ENCODE data around the gene DOCK8. TPM values are rescaled to one million over a fixed set of nuclear protein-coding genes. Genes with fewer than 3 reads are reported as not detected.

The DOCK8 gene
- total RNA-seq, 1 donor from 2014 or later = 2.1 TPM

DNA sequence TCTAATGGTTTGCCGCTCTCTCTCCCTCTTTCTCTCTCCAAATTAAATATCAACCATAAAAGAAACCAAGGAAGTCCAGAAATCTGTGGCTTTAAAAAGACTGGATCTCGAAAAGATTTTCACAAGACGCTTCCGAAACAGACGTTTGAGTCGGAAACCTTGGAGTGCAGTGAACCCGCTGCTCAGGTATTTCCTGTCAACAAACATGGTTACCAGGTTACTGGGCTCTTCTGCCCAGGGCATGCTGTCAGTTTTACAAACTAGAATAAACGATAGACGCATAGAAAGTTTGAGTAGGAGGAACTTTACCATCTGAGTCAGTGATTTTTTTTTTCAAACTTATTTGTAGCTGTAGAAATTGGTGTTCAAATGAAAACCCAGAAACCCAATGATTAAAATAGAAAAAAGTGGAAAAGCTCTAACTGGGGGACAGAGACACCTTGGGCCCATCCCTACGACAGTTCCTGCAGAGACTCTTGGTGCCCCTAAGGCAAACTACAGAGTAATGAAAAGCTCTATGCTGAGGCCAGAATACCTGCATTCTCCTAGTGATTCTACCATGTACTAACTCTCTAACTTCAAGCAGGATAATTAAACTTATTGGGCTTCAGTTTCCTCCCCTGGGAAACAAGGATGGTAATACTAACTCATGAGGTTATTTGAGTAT lies 90.0 kb downstream of the DOCK8 start:
- no peak for DNase-seq (ENCODE audit: low read depth)

DNA sequence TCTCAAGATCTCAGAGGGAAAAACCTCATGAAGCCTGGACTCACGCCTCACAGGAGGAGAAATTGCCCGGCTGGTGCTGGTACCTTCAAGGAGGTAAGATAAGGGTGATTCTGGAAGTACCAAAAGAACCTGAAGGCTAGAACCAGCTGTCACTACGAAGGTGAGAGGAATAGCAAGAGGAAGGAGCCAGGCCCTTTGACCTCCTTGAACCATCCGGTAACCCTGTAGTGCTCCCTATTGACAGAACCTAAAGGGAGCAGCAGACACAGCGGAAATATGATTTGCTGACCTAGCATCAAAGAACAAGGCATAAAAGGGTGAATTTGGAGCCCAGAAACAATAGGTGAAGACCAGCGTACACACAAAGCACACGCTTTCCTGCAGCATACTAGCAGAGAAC lies 92.2 kb downstream of the DOCK8 start:
- no peak for DNase-seq (ENCODE audit: low read depth)

DNA sequence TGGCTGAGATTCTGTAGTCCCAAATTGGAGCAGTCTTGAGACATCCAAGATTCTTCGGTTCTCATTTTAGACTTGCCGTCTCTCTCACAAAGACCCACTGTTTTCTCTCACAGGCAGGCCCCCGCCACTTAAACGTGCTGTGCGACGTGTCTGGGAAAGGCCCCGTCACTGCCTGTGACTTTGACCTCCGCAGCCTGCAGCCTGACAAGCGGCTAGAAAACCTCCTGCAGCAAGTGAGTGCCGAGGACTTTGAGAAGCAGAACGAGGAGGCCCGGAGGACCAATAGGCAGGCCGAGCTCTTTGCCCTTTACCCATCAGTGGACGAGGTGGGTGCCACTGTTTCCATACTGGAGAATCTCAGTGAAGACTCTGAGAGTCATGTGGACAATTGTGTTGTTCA lies 97.2 kb downstream of the DOCK8 start:
- no peak for DNase-seq (ENCODE audit: low read depth)

DNA sequence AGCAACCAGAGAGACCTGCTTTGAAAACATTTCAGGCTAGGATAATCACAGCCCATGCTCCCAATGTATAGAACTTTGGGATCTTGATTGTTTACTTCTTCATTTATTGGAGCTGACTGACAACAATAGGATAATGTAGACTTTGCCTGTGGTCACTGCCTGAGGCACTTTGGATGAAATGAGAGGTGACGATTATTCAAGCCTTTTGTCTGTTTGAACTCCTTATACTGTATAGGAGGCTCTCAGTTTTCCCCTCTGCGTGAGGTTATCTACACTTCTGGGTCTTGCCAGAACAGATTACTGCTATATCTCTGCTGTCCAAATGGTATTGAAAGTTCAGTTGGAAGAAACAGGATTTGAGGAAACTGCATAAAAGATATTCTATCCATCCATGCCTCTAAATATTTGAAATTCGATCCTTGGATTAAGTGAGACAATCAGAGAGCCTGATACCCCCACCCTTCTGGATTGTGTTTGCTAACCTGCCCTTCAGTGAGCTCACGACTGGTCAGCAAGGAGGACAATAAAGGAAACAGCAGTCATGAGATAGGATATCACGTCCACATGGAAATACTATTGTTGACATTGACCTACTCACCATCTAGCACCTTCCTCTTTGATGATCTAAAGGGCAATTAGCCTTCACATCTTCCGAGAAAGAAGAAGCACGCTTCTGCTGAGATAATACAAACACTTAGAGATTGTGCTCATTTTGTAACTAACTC lies 98.1 kb downstream of the DOCK8 start:
- DNase-seq (ENCODE audit: low read depth) = no peak

DNA sequence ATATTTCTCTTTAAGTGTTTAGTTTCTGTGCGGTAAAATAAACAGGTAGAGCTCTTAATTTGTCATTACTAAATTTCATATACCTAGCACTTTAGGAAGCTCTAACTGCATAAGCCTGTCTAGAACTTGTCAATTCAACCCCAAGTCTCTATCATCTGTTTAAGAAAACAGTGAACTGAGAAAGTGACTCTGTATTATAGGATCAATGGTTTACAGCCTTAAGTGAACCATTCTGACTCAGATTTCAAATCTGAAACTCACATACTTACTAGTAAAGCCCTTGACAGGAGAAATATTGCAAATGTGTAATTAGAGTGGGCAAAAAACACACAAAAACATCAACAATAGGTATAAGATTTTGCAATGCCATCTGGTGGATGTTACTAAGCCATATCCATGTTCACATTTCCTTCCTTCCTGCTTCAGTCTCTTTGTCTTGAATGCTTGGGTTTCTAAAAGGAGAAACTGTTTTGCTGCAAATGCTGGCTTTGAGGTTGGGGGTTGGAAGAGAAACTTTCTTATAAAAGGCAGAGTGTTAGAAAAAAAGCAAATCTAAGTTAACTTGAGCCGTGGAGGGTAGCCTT lies 101.8 kb downstream of the DOCK8 start:
- peak; percentile 2 for DNase-seq (ENCODE audit: low read depth)

DNA sequence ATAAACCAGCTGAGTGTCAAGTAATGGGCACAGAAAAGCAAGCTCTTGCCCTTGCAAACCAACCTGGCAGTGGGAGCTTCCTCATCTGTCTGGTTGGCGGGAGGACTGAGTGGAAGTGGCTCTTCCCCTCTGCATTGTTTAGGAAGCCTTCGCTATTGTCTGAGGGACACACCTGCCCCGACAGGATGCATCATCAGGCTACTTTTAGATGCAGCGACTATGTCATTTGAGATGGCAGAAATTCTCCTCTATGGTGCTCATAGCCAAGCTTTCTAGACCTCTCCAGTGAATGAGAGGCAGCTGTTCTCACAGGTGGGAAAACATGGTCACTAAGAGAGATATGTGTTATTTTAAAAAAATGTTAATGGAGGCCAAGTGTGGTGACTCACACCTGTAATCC lies 104.0 kb downstream of the DOCK8 start:
- peak; percentile 88 for DNase-seq (ENCODE audit: low read depth)

DNA sequence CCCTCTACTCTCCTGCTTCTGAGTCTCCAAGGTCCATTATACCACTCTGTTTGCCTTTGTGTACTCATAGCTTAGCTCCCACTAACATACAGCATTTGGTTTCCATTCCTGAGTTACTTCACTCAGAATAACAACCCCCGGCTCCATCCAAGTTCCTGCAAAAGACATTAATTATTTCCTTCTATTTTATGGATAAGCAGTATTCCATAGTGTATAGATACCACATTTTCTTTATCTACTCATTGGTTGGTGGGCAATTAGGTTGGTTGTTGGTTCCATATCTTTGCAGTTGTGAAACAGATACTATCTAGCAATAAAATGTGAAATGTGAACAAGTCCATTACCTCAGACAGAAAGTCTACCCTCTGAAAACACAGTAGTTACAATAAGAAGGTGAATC lies 110.3 kb downstream of the DOCK8 start:
- no peak for DNase-seq (ENCODE audit: low read depth)

DNA sequence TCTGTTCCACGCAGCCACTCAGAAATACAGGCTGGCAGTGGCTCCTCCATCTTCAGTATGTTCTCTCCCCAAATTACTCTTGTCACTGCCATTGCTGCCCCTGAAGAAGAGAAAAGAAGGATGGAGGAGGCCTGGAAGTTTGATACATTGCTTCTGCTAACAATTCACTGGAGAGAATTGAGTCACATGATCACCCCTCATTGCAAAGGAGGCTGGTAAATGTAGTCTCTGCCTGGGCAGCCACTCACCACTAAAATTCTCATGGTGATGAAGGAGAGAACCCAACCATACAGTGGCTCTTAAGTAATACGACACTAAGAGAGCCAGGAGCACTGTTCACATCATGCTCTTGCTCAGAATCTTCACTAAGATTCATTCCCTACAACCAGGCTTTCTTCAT lies 112.0 kb downstream of the DOCK8 start:
- DNase-seq (ENCODE audit: low read depth) = no peak

DNA sequence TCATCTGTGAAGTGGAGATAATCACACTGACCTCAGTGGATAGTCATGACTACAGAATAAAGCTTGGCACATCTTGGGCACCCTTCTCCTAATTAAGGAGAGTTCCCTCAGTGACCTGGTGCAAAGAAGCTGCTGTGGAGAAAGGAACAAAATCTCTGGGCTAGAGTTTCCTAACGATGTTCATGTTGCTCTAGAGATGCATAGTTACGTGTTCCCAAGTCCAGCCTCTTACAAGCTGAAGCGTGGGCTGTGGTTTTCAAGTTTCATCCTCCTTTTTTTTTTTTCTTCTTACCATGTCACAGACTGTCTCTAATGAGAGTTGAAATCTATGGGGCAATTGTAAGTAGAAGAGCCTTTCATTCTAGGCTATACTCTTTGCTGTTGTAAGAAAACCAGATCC lies 113.8 kb downstream of the DOCK8 start:
- no peak for DNase-seq (ENCODE audit: low read depth)

DNA sequence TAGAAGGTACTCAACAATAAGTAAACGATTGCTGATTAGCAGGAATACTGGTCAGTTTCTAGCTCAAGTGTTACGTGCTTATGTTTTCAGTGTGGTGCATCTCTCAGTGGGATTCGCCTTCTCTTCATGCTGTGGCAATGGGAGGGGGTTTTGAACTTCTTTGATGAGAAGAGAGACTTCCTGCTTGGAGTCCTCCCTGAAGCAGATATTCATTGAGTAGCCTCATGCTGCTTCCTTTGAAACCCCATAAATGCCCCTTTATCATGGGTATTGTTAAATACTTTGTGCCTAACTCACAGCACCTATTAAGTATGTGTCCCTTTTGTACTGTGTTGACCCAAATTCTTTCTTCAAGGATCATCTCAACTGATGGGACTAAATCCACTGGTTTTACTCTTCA lies 116.5 kb downstream of the DOCK8 start:
- no peak for DNase-seq (ENCODE audit: low read depth)

DNA sequence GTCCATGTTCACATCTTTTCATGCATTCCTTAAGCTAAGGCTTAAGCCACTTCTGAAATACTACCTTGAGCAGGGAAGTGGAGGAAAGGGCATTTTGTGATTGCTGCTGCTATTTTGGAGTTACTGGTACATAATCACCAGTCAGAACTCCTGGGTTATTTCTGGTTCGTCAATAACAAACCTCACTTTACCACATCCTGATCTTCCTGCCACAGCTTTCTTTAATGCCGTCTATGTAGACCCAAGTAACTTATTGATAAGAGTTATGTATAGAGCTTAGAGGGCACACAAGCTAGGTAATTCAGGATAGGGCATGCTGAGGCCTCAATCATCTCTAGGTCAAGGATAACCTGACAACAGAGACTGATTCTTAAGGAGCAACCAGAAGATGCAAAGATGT lies 120.7 kb downstream of the DOCK8 start:
- no peak for DNase-seq (ENCODE audit: low read depth)

DNA sequence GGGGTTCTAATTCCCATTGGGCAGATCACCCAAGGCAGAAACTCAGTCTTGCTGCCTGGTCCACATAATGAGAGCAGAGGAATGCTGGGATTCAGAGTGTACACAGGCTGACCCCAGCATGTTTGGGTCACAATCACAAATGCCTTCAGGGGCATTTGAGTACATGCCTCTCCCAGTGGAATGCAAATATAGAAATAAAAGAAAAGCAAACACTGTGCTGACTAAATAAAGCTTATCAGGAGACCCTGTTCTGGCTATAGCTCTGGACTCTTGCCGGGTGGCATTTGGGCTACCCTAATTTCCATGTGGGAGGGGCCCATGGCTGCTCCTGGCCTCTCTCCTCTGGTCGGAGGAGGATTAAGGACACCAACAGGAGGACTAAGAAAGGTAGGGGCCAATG lies 121.4 kb downstream of the DOCK8 start:
- DNase-seq (ENCODE audit: low read depth) = no peak

DNA sequence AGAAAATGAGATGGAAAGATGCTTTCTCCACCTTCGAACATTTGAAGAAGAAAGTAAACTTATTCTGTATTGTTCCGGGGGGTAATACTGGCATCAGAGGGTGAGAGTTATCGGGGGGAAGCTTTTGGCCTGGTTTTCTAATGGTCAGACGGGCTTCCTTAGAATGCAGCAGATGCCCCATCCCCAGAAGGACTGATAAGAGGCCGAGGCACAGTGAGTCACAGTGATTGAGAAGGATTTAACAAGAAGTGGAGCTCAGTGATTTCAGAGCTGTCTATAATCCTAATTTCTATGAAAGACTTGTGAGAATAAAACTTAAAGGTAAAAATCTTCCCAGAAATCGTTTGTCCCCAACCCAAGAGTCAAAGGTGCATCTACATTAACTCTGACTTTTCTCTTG lies 123.9 kb downstream of the DOCK8 start:
- no peak for DNase-seq (ENCODE audit: low read depth)

DNA sequence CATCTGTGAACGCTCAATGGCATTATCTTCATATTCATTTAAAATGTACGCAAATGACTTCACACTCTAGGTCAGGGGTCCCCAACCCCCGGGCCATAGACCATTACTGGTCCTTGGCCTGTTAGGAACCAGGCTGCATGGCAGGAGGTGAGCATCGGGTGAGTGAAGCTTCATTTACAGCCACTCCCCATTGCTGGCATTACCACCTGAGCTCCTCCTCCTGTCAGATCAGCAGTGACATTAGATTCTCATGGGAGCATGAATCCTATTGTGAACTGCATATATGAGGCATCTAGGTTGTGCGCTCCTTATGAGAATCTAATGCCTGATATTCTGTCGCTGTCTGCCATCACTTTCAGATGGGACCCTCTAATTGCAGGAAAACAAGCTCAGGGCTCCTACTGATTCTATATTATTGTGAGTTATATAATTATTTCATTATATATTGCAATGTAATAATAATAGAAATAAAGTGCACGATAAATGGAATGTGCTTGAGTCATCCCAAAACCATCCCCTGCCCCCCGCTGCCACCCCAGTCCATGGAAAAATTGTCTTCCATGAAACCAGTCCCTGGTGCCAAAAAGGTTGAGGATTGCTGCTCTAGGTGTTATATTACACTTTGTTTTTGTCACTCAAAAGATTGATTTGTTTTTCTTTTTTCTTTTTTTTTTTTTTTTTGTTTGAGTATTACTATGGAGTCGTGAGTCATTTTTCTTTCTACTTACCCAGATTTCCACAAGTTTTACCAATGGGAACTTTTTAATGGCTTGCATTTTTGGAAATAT lies 127.2 kb downstream of the DOCK8 start:
- peak; percentile 13 for DNase-seq (ENCODE audit: low read depth)

DNA sequence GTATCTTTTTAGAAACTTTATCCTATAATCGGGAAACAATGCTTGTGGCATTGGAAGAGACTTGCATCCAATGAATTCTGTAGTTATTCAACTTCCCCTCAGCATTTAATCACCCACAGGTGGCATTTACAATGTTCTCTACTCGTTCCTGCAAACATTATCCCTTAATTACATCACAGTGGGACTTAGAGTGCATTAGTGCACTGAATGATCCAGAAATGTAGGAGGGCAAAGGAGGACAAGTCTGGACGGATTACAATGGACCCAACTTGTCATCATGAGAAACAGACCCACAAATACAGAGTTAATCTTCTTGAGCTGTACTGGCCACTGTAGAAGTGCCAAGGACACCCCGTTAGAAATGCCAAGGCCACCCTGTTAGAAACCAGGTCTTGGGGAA lies 129.1 kb downstream of the DOCK8 start:
- DNase-seq (ENCODE audit: low read depth) = no peak

DNA sequence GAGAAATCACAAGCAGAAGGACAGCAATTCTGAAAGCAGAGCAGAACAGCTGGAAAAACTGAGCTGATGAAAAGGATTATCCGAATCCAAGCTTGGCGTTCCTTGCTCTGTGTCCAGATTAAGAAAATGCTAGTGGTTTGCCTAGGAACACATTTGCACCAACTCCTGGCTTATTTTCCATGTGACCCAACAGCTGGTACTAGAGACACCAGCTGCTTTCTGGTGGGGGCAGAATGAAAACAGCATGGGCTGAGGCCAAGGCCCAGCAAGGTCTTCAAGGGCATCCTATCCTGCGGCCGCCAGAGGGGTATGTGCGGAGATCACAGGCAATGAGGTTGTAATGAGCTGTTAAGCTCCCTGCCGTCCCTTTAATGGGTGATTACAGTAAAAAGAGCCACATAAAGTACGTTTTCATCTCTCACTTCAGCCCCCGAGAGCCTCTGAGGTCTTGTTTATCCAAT lies 131.5 kb downstream of the DOCK8 start:
- peak; percentile 94 for DNase-seq (ENCODE audit: low read depth)

DNA sequence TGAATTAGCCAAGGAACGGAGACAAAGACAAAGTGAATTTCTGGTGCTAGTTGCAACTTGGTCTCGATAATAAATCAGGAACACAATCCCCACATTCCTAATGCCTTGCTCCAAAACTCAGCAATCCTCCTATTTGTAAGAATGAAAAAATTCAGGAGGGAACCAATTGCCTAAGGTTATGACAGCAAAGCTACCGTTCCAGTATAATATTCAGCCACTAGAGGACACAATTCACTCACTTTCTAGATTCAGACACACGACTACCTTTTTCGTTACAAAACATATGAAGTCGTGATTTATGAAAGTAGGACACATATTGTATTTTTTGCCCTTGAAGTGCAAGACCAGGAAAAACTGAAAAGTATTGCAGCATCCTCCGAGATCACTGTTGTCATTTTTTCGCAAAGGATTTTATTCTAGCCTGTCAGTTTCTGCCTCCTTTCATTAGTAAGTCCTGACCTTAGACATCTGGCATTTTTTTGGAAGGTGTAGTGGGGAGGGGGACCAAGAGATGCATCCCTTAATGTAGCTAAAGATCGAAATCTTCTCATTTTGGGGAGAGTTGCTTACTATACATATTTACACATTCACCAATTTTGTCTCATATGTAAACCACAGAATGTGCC lies 133.1 kb downstream of the DOCK8 start:
- DNase-seq (ENCODE audit: low read depth) = peak; percentile 68

DNA sequence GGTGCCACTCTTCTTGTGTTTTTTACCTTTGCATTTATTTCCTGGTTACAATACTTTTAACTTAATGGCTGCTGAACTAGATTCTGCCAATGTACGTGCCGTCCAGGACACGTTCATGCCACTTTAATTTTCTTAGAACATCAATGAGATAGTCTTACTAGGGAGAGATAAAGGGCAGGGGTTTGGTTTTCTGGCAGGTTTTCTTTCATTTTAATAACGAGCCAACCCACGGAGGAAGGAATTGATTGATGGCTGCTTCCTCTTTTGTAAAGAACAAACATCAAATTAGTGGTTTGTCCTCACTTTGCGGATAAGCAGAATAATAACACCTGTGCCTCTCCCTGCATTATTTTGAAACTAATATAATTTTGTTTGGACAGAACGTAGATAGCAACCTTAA lies 135.7 kb downstream of the DOCK8 start:
- no peak for DNase-seq (ENCODE audit: low read depth)

DNA sequence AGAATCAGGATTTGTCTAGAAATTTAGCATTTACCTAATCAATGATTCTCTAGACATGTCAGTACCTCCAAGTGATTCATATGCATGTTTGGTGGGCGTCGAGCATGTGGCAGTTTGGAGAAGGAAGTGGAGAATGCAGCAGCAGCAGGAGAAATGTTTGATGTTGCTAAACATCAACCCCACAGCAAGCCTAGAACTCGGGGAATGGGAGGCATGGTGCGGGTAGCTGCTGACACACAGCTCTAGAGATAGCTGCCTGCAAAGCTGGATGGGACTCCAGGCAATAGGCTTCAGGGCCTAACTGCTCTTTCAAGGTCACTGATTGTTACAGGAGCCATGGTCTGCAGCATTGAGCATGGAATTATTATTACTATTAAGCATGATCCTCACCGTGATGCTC lies 137.3 kb downstream of the DOCK8 start:
- no peak for DNase-seq (ENCODE audit: low read depth)

DNA sequence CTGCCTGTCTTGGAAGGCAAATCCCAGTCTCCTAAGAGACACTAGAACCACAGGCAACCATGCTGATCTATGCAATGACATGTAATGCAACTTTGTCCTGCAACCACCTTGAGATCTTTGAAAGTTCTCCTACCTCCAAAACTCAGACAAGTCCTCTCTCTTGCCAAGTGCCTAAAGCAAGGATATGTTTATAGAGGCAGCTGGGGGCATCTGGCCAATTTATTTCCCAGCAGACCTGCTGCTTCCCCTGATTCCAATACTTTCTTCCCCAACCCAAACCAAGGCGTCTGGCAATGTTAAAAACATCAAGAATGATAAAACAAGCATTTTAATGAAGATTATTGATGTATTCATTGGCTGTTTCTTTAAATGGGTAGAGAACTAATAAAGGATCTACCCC lies 138.4 kb downstream of the DOCK8 start:
- no peak for DNase-seq (ENCODE audit: low read depth)

DNA sequence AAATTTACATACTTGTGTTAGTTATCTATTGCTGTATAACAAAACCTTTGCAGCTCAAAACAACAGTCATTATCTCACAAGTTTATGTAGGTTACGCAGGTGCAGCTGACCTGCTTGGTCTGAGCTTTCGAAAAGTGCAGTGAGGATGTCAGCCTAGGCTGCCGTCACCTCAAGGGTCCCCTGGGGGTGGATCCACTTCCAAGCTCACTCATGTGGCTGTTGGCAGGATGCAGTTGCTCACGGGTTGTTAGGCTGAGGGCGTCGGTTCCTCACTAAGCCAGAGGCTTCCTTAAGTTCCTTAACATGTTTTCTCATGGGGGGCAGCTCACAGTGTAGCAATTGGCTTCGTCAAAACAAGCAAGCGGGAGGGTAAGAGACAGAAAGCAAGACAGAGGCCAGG lies 139.8 kb downstream of the DOCK8 start:
- DNase-seq (ENCODE audit: low read depth) = no peak

All from myocyte (in vitro differentiated cells).